NCI-H460 (cell line): ENCODE data around the gene CRY2. TPM values are rescaled to one million over a fixed set of nuclear protein-coding genes. Genes with fewer than 3 reads are reported as not detected.

Experiments used
- DNase-seq: peaks from one replicate; pipeline ENCODE4 v3.0.0-alpha.2; 2016; ENCODE audit warnings: low read depth; ENCODE audit errors: extremely low read depth
- total RNA-seq: library from RNA; depleted of rRNA; stranded (reverse); fragments of >200 nt; shearing (Covaris generic); gene quantifications from 2 replicates; pipeline ENCODE4 v1.2.3, GENCODE V29; 2014

Gene CRY2
- total RNA-seq, 1 experiment from 2014 or later, result 2.8 TPM

- DNase-seq, result no peak
These were observed 29.1 kb downstream of the CRY2 start for GRCh38 chr11:45876401-45876800.

- no peak for DNase-seq
These were observed 29.9 kb downstream of the CRY2 start for GRCh38 chr11:45877221-45877620.

DNA sequence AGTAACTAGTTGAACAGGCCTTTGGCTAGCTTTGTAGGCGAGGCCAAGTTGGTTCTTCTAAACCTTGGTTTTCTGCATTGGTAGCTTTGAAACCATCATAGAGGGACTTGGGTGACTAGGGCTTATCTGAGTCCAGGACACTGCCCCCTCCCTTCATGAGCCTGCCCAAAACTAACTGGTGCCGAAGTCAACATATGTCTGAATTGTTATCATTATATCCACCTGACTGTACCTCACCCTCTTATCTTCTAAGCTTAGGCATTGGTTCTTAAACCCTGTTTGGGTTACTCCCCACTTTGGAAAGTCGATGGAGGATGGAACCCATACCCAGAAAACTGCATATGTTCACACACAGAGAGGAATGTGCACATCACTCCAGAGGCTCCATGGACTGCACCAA lies 30.6 kb downstream of the CRY2 start:
- no peak for DNase-seq

DNA sequence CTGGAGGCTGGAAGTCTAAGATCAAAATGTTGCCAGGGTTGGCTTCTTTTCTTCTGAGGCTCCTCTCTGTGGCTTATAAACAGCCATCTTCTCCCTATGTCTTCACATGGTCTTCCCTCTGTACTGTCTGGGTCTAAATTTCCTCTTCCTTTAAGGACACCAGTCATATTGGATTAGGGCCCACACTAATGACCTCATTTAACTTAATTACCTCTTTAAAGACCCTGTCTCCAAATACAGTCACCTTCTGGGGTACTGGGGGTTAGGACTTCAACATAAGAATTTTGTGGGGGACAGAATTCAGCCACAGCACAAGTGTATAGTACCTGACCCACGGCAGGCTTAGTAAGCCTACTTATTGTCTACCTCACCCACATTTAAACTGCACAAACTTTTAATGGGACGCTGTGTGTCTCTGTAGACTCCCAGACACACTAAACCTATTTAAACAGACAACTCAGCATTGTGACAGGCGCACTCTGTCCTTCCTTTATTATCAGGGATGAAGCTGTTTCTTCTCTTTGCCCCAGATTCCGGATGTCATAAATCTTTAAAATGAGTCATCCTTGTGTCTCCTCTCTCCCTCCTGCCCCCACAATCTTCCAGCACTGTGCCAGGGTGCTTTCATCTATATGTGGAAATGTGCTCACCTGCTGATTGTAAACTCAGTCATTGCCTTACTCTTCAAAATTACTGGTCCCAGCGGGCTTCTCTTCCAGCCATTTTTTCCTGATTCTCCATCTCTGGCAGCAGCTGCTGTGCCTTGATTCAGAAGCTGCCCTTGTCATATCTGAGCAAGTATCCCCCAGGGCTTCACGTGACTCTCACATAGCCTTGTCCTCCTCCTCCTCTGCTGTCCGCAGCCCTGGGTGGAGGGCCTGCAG lies 32.8 kb downstream of the CRY2 start:
- DNase-seq, result no peak

- no peak for DNase-seq
These were observed 33.7 kb downstream of the CRY2 start for GRCh38 chr11:45880772-45881570.

GRCh38 chr11:45881708-45882368 lies 34.6 kb downstream of the CRY2 start:
- DNase-seq, result no peak

DNA sequence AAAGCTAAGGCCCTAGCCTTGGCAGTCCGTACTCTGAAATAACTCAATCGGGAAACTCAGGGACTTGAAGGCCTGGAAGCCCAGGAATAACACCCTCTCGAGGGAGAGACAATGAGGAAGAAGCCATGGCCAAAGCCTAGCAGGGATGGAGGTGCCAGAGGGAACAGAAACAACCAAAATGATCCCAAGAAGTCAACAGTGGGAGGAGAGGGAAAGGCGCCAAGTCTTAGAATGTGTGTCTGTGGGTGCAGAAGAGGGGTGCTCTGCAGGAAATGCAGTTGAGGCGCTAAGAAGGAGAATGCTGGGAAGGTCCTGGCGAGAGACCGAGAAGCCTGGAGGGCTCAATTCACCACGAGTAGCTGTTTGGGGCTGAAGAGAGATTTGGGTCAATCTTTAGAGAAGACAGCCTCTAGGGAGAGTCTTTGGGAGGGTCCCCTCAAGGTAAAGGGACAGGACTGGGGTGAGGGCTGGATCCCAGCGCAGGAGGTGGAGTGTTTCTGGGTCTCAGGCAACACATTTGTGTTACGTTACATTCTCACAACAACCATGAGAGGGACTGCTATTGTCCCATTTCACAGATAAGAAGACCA lies 37.4 kb downstream of the CRY2 start:
- no peak for DNase-seq

- peak; percentile 22 for DNase-seq
These were observed 38.1 kb downstream of the CRY2 start, which contains the start of gene MAPK8IP1 for GRCh38 chr11:45885274-45885920. TSS of gene MAPK8IP1 (plus strand) at chr11:45885651. CDS start at chr11:45885821, 170 bp downstream.

DNA sequence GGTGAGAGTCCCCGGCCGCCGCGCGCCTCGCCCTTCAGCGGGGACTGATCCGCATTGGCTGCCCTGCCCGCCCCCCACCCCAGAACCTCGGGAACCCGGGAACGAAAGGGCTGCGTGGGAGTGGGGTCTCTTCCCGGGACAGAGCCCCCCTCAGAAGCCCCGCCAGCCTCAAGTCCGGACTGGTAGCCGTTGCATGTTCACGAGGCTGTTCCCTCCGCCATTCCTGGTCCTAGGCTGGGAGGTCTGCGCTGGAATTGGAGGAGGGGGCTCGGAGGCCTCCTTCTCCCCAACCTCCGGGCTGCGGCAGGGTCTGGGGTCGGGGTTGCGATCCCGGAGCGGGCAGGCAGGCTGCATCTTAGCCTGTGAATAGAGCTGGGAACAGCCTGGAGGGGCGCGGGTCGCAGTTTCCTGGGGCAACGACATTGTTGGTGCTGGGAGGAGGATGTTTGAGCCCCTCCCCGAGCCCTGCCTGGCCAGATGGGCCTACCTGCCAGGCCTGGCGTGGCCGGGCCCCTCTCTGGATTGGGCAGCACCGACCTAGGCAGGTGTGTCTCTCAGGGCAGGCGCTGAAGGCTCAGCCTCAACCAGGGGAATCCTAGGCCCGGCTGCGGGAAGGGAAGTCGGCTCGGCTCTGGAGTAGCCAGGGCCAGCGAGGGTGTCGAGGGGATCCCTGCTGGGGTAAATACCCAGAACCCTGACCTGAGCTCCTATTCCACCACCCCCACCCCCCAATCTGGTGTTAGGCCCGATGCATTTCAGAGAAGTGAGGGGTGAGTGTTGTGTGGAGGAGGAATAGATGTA lies 38.8 kb downstream of the CRY2 start:
- no peak for DNase-seq

DNA sequence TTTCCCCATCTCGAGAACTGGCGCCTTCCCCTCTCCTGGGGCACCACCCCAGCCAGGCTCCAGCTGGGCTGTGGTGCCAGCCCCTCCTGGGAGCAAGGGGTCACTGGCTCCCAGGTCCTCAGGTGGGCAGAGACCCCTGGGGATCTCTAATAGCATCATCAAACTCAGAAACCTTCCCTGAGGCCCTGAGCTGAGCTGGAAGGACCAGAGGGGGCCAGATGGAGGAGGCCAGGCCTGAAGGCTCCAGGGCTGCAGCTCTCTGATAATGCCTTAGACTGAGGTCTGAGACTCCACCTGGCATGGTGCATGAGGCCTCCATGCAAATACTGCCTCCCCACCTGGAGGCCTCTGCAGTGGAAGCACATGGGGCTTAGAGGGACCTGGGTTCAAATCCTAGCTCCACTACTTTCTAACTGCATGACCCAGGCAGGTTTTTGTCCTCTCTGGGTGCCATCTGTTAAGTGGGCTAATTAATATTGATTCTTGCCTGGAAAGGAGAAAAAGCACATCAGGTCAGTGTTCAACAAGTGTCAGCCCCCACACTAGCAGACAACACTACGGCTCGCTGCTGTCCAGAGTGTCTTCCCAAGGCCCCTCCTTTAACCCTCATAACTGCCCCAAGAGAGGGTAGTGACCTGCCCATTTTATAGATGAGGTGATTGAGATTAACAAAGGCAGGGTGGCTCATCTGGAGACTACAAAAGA lies 39.7 kb downstream of the CRY2 start:
- no peak for DNase-seq

DNA sequence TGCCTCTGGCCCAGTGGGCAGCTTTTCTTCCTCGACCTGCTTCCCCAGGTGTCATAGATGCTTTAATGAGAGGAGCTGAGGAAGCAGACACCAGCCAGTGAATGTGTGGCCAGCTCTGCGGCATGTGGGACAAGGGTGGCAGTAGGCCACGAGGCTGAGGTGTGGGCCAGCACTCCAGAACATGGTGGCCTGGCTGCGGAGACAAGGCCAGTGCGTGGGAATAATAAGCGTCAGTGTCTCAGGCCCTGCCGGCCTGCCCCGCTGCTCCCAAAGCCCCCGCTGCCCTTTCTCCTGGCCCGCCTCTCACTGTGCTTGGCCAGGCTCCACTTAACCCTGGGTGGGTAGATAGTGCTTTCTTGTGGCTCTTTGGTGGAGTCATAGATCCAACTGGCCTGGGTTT lies 40.3 kb downstream of the CRY2 start:
- DNase-seq, result no peak

GRCh38 chr11:45889555-45889954 lies 42.3 kb downstream of the CRY2 start:
- DNase-seq, result no peak

DNA sequence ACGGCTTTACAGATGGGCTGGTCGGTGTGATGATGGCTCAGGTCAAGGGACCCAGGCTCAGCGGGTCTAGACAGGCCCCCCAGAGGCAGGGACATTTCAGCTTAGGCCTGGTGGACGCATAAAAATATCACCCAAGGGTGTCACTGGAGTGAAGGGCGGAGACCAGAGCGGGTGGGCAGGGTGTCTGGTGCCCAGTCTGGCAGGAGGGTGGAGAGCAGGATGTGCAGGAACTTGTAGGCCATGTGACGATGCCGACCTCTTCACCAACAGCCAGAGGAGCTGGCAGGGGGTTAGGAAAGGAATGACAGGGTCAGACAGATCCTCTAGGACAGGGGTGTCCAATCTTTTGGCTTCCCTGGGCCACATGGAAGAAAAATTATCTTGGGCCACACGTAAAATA lies 42.7 kb downstream of the CRY2 start:
- no peak for DNase-seq

DNA sequence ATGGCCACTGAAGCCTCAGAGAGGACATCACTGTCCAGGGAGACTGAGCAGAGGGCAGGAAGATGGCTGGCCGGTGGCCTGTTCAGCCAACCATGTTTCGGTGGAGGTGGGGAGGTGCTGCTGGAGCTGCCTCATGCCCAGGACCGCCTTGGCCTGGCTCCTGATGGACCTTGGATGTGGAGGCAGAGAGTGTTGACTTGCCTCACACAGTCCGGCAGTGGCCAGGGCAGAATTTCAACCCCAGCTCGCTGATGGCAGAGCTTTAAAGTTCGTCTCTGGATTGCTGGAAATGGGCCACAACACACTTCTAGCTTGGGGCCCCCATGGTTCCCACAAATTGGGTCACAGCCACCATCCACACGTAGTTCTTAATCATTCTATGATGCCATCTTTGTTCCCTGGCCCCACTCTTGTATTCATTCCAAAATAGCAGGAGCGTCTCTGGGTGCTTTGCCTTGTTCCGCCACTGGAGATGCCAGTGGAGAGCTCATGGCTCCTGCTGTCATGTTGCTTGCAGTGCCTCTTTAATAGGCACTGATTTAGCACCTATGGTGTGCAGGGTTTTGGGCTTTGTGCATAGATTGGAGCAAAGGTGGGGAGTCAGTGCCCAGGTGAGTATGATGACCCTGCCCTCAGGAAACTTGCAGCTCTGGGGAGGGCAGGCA lies 43.7 kb downstream of the CRY2 start:
- no peak for DNase-seq

DNA sequence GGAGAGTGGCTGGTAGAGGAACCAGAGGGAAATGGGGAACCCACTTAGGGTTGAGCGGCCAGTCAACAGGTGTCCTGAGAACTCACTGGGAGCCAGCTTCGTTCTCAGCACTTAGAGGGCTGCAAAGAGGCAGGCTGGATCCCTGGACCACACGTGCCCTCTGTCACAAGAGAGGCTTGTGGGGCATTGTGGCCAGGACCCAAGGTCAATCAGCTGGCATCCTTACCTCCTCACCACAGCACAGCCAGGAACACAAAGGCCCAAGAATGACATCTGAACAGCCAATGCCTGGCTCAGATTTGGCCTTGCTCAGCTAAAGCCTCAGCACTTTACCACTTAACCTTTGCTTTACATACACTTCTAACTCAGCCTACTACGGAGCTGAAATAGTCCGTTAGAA lies 45.6 kb downstream of the CRY2 start:
- no peak for DNase-seq

- no peak for DNase-seq
These were observed 47.4 kb downstream of the CRY2 start for GRCh38 chr11:45894555-45895247.

DNA sequence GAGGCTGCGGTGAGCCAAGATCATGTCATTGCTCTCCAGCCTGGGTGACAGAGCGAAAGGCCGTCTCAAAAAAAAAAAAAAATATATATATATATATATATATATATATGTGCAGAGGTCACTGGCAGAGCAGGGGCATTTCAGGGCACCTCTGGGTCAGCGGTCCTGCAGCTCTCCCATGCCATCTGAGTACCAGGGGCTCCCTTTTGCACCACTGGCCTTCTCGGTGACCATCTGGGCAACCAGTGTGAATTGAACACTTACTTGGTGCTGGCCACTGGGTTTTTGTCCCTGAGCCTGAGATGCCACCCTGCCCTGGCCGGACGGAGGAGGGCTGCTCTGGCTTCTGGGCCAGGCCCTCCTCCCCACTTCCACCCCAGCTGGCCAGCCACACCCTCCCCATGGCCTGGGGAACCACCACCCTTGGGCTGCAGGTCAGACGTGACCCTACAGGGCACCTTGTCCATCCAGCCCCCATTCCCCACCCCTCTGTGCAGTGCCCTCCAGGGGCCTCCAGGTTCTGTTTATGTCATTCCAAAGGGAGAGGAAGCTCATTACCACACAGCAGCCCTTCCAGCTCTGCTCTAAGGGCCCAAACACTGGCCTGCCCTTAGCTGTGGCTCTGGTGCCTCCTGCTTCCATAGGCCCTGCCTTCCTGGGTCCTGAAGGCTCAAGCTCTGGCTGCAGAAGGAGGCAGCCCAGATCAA lies 48.4 kb downstream of the CRY2 start:
- DNase-seq, result no peak
